GM08714 (cell line): ENCODE measurements around the gene ABL1.

ENCODE experiments used
- H3K4me3 ChIP-seq: fragments of 200-500 bp; sonication (Bioruptor generic); 2 replicates; pipeline ENCODE4 v1.5.1; 2014; ENCODE audit warnings: mild to moderate bottlenecking, low read length, inconsistent platforms
- ZNF274 ChIP-seq: IDR thresholded peaks from 2 replicates; pipeline ENCODE4 v1.6.1; 2012; ENCODE audit warnings: mild to moderate bottlenecking, low read depth, low read length

ABL1 gene

GRCh38 chr9:130867556-130867955 is 32.5 kb downstream of the ABL1 start:
- TF ChIP-seq ZNF274: no peak
- H3K4me3 ChIP-seq: no peak overlapping the region

DNA sequence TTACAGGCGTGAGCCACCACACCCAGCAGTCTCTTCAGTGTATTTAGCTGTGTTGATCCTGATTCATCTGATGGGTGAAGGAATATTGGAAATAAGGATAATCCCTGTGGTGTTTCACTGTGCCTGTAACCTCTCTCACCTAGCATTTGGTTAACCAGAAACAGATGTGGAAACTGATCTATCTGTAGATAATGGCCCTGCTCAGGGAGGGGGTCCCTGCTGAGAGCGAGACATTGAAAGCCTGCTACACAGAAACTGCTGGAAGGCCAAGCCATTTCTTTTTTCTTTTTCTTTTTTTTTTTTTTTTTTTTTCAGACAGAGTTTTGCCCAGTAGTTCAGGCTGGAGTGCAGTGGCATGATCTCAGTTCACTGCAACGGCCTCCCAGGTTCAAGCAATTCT is 33.2 kb downstream of the ABL1 start:
- TF ChIP-seq ZNF274: no peak
- no peak overlapping the region for H3K4me3 ChIP-seq

GRCh38 chr9:130869250-130869649 is 34.2 kb downstream of the ABL1 start:
- no peak overlapping the region for H3K4me3 ChIP-seq
- no peak for TF ChIP-seq ZNF274

DNA sequence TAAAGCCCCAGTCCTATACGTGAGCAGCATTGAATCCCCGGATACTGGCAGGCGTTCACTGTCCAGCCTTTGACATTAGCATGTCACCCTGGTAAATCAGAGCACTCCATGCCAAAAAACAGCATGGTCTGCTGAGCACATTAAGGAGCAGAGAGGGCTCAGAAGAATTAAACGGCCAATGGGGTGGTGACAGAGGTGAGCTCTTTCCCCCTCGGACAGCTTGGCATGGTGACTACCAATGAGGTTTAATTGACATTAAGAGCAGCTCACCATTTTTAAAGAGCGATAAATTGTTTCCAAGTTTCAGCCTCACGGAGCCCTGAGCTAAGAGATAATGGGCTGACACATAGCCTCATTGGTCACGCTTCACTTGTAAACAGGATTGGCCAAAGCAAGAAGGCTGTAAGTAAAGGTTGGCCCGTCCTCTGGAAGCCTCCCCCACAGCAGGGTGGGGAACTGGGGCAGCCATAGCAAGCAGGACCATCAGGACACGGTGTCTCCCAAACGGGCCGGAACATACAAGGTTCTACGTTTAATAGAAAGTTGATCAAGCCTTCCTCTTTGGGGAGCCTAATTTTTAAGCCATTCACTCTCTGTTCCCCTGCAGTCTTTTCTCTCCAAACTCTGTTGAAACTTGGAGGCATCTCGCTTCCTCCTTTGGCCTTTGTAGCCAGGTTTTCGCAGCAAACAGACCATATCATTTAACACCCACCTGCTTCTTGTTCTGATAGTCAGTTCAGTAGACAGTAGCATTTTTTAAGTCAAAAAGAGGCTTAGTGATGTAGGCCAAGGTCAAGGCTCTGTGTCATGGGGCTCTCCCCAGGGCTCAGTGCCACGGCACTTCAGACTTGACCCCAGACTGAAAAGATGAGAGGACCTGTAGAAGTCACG is 35.7 kb downstream of the ABL1 start:
- TF ChIP-seq ZNF274: no peak
- no peak overlapping the region for H3K4me3 ChIP-seq

DNA sequence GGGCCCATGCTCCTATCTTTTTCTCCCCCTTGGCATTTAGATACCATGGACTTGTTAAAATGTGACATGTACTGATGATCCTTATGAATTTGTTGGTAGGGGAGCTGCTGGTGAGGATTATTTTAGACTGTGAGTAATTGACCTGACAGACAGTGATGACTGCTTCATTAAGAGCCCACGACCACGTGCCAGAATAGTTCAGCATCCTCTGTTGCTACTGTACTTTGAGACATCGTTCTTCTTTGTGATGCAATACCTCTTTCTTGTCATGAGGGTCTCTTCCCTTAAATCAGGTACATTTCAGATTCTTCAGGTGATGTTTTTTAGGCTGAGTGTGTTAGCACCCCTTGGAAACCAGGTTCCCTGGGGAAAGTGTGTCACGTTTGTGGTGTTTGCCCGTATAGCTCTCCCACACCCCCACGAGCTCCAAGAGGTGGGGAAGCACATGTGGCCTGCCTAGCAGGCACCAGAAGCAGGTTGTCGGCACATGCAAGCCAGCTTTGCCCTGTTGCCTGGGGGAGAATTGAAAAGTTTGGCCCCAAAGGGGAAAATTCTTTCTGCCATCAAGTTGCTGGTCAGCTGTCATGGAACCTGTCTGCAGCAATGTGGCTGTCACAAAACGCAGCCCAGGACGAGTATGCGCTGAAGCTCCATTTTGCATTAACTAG is 36.5 kb downstream of the ABL1 start:
- H3K4me3 ChIP-seq: no peak overlapping the region
- TF ChIP-seq ZNF274: no peak

DNA sequence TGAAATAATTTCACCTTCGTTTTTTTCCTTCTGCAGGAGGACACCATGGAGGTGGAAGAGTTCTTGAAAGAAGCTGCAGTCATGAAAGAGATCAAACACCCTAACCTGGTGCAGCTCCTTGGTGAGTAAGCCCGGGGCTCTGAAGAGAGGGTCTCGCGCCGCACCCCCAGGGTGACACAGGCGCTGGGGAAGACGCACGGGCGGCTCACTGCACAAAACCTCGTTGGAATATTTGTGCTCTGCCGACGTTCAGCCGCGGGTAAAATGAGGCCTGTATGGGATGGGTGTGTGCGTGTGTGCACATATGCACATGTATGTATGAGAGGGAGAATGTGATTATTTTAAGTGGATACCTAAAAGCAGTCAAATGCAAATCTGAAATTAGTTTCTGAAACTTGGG is 37.0 kb downstream of the ABL1 start:
- no peak overlapping the region for H3K4me3 ChIP-seq
- TF ChIP-seq ZNF274: no peak

DNA sequence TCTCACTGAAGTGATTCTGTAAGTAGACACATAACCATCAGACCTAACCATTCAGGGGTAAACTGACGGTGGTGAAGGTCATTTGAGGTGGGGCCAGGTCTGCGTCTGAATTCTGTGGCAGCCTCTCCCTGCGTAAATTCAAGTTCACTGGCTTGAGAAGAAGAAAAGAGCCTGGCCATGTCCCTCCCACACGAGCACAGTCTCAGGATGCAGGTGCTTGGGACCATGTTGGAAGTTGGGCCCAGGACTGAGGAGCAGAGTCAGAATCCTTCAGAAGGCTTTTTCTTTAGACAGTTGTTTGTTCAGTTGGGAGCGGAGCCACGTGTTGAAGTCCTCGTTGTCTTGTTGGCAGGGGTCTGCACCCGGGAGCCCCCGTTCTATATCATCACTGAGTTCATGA is 37.5 kb downstream of the ABL1 start:
- no peak for TF ChIP-seq ZNF274
- H3K4me3 ChIP-seq: no peak overlapping the region

GRCh38 chr9:130872912-130873503 is 38.0 kb downstream of the ABL1 start:
- no peak overlapping the region for H3K4me3 ChIP-seq

DNA sequence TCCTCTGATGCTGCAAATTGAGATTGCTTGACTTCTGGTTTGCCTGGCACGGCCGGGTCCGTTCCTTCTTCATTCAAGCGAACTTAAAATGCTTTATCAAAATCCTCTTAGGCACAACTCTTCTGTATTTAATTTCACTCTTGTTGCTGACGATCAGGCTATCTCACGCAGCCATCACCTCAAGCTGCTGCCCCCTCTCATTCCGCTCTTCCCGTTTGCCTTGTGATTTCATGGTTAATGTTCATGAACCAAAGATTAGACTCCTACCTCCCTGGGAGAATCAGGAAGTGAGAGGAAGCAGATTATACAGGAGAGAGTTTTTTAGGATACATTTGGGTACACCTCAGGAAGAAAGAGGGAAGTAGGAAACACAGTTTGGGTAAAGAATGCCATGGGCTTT is 38.9 kb downstream of the ABL1 start:
- no peak for TF ChIP-seq ZNF274
- no peak overlapping the region for H3K4me3 ChIP-seq

More at GRCh38 chr9:130872912-130873503, 38.0 kb downstream of the ABL1 start:
- no peak for TF ChIP-seq ZNF274

DNA sequence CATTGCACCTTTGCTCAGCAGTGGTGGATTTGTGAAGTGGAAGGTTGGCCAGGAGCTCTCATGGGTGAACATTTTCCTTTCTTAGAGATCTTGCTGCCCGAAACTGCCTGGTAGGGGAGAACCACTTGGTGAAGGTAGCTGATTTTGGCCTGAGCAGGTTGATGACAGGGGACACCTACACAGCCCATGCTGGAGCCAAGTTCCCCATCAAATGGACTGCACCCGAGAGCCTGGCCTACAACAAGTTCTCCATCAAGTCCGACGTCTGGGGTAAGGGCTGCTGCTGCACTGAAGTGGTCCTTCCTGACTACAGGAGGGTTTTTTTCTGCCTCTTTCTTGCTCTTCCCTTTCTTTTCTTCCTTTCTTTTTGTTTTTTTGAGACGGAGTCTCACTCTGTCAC is 39.7 kb downstream of the ABL1 start:
- H3K4me3 ChIP-seq: no peak overlapping the region
- TF ChIP-seq ZNF274: no peak

GRCh38 chr9:130877300-130877699 is 42.2 kb downstream of the ABL1 start:
- TF ChIP-seq ZNF274: no peak
- no peak overlapping the region for H3K4me3 ChIP-seq

GRCh38 chr9:130878295-130878694 is 43.2 kb downstream of the ABL1 start:
- TF ChIP-seq ZNF274: no peak
- no peak overlapping the region for H3K4me3 ChIP-seq

- no peak for TF ChIP-seq ZNF274
- H3K4me3 ChIP-seq: no peak overlapping the region
Measured at GRCh38 chr9:130879863-130880411, 44.9 kb downstream of the ABL1 start.

- no peak overlapping the region for H3K4me3 ChIP-seq
- no peak for TF ChIP-seq ZNF274
Measured at GRCh38 chr9:130880599-130881220, 45.7 kb downstream of the ABL1 start.
